C1 segment of cervical spinal cord (tissue), 14 donors: ENCODE results near the gene CCDC57.
A peak's percentile ranks its signal among the peaks of the same experiment; 100 is the strongest.
"Not testable (repeated sequence)": the region's sequence is repeated elsewhere in the genome, so short reads cannot be mapped to it uniquely, and the experiment has no call there.

Experiments used
- DNase-seq, 14 donors: peaks; one replicate each; lab custom pipeline; 2025; lab: John Stamatoyannopoulos, UW

Gene CCDC57

DNA sequence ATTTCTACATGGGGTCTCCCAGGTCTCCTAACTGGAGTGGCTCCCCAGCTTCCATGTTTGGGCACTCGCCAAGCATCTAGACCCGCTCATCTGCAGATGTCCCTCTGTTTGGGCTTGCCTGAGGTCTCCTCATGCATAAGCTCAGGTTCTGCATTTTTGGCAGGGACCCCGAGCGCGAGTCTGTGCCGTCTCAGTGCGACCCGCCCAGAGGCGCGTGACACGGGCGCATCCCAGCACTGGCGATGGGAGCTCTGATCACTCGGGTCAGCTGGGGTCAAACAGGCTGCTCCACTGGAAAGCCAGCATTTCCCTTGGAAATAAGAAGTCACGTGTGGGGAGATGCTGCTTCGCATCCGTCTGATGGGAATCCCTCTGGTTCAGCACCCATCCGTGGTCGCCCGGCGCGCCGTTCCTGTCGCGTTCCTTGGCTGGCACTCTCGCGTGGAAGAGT, 57.7 kb downstream of the CCDC57 start:
- DNase-seq, result no peak

DNA sequence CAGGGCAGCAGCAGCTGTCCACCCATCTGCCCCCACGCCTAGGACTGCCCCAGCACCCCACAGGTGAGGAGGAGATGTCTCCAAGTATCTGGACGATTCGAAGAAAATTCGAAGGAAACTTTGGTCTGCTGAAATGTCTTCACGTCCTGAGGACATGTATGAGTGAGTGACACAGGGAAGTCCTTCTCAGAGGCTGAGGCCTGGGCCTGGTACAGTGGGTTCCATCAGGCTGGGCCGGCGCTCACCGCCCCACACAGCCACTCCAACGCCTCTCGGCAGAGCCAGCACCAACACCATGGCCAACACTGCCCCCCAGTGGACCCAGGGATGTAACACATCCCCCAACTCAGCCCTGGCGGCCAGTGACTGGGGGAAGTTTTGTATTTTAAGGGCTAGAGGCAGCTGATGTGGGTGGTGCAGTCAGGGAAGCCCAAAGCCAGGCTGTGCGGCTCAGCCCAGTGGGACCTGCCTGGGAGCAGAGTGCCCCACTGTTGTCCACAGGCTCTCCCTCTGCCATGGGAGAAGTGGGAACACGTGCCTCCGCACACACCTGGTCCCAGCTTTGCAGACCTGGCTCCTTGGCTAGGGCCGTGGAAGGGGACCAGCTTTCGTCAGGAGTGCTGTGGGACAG, 58.8 kb downstream of the CCDC57 start:
- DNase-seq, result peak in 13 of 14 donors; percentile 11 to 80 (median 57)

DNA sequence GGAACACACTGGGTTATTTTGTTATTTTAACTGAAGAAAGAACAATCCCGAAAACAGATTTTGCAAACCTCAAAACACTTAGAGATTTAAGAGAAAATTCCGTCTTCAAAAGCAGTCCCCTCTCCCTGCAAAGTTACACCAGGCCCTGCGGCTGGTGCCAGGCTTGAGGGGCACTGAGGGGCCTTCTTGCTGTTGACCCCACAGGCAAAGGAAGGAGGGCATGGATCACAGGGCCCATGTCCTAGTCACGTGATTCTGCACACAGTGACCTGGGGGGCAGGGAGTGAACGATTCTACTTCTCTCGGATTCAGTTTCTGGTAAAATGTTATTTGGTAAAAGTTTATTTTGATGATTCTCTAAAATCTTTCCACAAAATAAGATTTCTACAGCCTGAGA, 59.3 kb downstream of the CCDC57 start:
- DNase-seq, result no peak

DNA sequence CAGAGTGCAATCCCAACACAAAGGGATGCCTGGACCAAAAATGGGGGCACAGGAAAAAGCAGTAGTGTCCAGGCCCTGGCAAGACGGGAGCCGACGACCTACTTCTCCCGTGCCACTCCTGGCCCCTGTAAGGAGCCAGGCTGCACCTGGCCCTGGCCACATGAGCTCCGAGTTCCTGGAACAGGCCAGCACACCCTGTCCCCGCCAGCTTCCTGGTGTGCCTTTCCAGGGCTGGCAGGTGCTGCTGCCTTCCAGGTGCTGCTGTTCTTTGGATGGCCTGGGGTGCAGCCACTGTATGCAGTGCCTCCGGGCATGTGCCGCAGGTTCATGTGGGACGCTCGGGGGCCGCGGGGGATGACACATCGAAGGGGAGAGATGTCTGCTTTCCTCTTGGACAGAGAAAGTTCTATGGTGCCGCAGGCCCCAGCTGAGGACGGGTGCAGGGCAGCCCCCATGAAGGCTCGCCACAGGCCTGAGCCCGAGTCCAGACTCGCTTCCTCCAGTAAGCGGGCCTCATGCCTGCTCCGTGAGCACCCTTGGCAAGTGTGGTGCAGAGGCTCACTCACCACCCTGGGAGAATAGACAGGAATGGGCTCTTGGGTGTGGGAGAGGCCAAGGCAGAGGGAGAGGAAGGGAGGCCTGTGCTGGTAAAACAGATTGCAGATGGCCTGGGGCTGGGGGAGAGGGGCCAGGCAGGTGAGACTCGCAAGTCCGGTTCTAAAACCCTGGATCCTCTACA, 59.9 kb downstream of the CCDC57 start:
- peak in 1 of 14 donors; percentile 79 for DNase-seq

DNA sequence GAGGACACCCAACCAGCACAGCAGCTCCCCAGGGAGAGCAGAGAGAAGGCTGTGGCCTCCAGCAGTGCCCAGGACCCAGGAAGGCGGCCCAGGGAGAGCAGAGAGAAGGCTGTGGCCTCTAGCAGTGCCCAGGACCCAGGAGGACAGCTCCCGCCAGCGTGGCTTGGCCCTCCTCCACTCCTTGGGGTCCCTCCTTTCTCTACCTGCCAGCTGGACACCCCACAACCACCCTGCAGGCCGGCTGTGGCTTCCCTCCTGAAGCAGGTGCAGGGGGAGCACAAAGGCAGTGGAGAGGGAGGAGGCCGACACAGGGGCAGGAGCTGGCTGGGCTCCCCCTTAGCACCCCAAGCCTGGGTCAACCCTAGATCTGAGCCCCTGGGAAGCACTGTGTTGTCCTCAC, 60.5 kb downstream of the CCDC57 start:
- DNase-seq, result no peak

DNA sequence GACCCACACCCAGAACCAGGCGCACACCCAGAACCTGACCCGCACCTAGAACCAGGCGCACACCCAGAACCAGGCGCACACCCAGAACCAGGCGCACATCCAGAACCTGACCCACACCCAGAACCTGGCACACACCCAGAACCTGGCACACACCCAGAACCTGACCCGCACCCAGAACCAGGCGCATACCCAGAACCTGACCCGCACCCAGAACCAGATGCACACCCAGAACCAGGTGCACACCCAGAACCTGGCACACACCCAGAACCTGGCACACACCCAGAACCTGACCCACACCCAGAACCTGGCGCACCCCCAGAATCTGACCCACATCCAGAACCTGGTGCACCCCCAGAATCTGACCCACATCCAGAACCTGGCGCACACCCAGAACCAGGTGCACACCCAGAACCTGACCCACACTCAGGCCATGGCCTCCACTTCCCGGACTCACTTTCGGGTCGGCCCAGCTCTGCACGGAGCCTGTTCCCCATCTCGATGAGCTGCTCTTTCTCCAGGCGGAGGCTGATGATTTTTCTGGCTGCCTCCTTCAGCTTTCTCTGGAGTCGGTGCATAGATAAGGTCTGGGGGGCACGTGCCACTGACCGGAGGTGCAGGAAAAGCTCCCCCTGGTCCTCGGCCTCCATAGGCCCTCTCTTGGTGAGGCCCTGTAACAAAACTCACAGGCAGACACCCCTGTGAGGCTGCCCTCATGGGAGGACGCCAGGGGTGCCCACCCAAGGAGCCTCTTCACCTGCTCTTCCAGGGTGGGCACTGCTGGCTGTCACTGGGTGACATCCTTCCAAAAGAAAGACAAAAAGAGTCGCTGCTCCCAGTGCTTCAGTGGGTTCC, 61.3 kb downstream of the CCDC57 start:
- no peak for DNase-seq

DNA sequence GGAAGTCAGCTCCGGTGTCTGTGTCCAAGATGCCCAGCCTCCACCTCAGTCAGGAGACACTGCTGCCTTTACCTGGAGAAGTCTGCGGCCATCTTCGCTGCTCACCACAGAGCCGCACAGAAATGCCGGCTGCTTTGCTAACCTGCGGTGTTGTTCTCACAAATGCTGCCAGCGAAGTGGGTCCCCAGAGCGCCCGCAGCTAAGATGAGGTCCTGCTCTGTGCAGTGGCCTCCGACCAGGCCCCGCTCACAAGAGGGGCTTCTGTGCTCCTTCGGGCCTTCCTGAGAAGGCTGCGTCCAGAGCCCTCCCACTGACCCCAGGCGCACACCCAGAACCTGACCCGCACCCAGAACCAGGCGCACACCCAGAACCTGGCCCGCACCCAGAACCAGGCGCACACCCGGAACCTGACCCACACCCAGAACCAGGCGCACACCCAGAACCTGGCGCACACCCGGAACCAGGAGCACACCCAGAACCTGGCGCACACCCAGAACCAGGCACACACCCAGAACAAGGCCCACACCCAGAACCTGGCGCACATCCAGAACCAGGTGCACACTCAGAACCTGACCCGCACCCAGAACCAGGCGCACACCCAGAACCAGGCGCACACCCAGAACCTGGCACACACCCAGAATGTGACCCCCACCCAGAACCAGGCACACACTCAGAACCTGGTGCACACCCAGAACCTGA, 63.1 kb downstream of the CCDC57 start:
- DNase-seq, result no peak

DNA sequence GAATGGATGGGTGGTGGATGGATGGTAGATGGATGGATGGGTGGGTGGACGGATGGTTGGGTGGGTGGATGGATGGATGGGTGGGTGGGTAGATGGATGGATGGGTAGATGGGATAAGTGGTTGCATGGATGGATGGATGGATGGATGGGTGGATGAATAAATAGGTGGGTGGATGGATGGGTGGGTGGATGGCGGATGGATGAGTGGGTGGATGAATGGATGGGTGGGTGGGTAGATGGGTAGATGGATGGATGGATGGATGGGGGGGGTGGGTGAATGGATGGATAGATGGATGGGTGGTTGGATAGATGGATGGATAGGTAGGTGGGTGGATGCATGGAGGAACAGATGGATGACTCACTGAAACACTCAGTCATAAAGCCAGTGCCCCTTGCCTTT, 63.6 kb downstream of the CCDC57 start:
- no peak for DNase-seq

DNA sequence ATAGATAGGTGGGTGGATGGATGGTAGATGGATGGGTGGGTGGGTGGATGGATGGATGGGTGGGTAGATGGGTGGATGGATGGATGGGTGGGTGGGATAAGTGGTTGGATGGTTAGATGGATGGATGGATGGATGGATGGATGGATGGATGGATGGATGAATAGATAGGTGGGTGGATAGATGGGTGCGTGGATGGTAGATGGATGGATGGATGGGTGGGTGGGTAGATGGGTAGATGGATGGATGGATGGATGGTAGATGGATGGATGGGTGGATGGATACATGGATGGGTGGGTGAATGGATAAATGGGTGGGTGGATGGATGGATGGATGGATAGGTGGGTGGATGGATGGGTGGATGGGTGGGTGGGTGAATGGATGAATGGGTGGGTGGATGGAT, 64.6 kb downstream of the CCDC57 start:
- DNase-seq, result no peak

DNA sequence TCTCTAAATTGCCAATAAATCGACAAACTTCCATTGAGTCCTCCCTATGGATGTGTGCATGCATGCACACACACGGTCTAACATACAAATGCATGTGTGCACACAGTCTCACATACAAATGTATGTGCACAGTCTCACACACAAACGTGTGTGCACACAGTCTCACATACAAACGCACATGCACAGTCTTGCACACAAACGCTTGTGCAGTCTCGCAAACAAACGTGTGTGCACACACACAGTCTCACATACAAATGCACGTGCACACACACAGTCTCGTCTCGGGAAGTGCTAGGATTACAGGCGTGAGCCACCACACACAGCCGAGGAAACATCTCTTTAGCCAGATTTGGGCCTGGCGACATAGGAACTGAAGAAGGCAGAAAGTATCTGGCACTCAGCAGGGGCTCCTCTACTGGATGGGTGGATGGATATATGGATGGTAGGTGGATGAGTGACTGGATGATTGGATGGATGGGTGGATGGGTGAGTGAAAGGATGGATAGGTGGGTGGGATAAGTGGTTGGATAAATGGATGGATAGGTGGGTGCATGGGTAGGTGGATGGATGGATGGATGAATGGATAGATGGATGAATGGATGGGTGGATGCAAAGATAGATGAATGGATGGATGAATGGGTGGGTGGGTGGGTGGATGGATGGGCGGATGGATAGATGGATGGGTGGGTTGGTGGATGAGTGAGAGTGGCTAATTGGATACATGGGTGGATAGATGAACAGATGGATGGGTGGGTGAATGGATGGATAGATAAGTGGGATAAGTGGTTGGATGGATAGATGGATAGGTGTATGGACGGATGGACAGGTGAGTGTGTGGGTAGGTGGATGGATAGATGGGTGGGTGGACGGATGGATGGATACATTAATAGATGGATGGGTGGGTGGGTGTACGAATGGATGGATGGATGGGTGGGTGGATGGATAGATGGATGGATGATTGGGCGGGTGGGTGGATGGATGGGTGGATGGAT, 65.7 kb downstream of the CCDC57 start:
- no peak for DNase-seq

DNA sequence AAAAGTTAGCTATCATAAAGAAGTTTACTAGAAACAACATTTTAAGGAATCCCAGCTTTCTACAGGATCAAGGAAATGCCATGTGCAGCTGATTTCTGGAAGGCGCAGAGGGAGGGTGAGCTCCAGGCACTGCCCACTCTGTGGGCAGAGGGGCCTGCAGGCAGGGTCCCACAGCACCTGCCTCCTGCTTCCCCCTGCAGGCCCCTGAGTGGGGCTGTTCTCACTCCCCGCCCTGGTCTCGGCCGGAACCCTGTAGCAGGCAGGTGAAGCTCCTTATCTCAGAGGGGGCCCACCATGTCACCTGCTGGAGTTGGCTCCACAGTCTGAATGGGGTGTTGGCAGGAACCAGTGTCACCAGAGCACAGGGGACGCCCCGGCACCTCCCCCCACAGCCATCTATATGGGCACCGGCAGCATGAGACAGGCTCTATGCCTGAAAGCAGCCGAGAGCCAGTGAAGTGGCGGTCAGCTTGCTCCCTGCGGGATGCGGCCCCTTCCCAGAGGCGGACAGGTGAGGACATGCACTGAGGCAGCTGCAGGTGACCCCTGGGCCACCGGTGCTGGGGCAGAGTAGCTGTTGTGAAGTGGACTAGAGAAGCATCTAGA, 67.0 kb downstream of the CCDC57 start:
- DNase-seq, result no peak

DNA sequence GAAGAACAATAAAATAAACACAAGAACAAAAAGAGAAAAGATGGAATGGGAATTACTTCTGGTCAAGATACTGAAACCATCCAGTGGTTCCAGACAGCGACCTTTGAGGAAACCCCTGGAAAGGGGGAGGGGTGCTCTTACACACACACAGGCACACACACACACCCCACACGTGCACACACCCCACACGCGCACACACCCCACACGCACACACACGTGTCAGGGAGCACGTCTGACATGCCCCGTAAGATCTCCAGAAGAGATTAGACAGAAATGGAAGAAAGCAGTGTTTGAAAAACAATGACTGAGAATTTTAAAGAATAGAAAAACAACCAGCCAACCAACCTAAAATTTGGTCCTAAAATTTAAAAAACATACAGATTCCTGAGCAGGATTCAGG, 69.3 kb downstream of the CCDC57 start:
- DNase-seq, result no peak

DNA sequence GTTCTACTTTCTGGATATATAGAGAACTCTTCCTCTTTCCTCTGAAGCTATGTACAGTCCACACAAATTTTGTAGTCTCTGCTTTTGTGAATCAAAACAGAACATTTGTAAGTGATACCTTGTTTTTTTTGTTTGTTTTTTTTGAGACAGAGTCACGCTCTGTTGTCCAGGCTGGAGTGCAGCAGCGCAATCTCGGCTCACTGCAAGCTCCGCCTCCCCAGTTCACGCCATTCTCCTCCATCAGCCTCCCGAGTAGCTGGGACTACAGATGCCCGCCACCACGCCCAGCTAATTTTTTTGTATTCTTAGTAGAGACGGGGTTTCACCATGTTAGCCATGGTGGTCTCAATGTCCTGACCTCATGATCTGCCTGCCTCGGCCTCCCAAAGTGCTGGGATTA, 72.7 kb downstream of the CCDC57 start:
- DNase-seq, result not testable (repeated sequence)

DNA sequence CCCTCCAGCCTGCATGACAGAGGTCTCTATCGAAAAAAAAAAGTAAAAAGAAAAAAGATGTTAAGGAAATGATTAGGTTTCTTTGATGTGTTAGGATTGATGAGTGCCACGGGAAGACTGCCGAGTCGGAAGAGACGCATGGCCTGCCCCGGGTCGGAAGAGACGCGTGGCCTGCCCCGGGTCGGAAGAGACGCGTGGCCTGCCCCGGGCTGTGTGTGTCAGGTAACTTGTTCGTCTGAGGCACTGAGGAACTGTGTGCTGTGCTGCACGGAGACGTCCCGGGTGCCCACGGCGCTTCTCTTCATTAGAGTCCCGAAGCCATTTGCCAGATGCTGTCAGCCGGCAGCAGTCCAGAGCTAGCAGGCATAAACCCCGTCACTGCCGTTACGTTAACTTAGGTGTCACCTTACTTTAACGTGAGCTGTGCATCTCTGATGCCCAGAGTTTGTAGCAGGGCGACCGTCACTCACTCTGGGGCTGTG, 74.1 kb downstream of the CCDC57 start:
- no peak for DNase-seq

DNA sequence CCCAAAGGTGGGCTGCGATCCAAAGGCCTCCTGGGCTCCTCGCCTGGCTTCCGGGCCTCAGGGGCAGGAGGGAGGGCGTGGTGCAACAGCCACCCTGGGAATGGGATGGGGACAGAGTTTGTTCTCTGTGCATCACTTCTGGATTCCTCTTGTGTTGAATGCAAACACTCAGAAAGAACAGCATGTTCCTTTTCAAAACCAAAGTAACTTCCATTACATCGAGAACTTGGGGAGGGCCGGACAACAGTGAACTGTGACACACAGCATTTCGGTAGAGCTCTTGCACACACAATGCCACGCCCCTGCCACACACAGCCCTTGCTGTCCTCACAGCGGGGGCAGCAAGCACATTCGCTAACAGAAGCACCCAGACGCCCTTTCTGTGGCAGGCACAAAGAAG, 78.5 kb downstream of the CCDC57 start:
- DNase-seq, result no peak

DNA sequence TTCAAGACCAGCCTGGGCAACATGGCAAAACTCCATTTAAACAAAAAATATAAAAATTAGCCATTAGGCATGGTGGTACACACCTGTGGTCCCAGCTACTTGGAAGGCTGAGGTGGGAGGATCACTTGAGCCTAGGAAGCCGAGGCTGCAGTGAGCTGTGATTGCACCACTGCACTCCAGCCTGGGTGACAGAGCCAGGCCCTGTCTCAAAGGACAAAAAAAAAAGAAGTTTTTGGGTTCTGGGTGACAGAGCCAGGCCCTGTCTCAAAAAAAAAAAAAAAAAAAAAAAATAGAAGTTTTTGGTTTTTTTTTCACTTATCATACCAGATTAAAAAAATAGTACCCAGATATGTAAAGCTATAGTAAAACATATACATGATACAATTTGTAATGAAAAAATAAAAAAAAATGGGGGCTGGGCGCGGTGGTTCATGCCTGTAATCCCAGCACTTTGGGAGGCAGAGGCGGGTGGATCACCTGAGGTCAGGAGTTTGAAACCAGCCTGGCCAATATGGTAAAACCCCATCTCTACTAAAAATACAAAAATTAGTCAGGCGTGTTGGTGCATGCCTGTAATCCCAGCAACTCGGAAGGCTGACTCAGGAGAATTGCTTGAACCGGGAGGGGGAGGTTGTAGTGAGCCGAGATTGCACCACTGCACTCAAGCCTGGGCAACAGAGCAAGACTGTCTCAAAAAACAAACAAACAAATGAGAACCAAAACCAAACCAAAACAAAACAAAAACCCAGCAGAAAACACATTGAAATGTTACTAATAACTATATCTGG, 79.3 kb downstream of the CCDC57 start:
- DNase-seq, result not testable (repeated sequence)

DNA sequence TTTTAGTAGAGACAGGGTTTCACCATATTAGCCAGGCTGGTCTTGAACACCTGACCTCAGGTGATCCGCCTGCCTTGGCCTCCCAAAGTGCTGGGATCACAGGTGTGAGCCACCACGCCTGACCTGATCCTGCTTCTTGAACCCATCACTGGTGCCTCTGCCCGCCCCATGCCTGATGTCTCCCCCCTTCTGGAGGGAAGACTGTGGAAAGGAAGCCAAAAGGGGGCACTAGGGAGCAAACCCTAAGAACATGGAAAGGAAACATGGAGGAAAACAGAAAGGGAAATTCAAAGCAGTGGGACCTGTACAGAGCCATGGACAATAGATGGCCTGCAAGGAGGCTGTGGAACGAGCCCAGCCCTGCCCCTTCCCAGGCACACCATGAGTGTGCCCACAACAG, 83.5 kb downstream of the CCDC57 start:
- no peak for DNase-seq

DNA sequence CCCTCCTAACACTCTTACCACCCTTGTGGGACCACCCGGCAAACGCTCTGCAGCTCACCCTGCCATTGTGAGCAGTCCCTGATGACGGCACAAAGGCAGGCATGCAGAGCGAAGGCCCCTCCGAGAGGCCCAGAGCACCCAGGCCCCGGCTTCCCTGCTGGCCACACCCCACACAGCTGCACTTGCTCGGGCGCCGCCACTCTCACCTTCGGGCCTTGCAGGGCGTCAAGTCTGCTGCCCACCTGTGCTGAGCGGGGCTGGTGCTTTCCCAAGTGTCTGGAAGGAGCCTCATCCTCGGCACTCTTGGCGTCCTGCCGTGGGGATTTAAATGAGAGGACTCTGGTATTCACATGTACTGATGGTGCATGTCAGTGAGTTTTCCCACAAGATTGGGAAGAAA, 84.4 kb downstream of the CCDC57 start:
- DNase-seq, result no peak

DNA sequence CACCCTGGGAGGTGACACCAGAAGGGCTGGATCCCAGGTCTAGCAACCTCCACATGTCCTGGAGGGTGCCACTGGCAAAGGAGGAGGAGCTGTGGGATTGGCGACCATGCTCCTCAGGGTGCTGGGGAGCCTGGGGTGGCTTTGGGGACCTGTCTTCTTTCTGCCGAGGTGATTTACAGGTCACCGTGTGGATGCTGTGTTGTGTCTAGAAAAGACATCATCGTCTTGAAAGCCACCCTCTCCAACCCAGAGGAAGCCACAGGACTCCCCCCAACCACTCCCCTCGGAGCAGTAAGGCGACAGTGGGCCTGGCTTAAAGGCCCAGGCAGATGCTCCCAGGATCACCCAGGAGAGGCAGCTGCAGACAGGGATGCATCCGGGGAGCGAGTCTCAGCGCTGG, 84.9 kb downstream of the CCDC57 start:
- DNase-seq, result no peak

DNA sequence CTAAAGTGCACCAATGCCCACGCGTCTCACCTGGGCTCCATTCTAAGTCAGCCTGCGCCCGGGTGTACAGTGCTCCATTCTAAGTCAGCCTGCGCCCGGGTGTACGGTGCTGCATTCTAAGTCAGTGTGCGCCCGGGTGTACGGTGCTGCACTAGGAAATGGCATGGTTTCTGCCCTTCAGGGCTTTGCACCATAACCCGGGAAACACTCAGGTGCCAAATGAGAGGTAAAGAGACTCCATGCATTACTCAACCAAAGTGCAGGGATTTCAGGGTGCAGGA, 85.4 kb downstream of the CCDC57 start:
- DNase-seq, result no peak
